Endometrium (tissue), 2 donors: ENCODE results near the gene PLD5.
"Not testable (repeated sequence)": the region's sequence is repeated elsewhere in the genome, so short reads cannot be mapped to it uniquely, and the experiment has no call there.

Experiments used
- FAIRE-seq: peaks from 2 replicates; lab custom pipeline; 2012; peaks lifted over from hg19 to GRCh38; lab: Jason Lieb, UNC
- donor health status: control.
- donor health status: control.

Gene PLD5

DNA sequence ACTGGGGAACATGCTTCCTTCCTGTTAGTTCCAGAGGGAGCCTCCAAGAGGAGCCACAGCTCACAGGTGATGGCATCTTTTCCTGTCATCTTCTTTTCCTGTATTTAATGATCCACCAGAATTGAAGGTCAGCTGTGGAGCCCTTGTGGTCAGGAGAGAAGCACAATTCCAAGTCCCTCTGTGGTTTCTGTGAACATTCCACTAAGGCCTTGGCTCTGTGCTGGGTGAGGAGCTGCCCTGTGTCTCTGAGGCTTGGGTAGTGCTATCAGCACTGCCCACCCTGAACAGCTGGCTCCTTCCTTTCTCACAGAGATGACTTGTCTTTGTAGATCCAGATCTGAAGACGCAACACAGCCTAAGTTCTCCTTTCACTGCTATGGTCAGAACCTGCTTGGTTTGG, 383.7 kb downstream of the PLD5 start:
- FAIRE-seq = no peak

DNA sequence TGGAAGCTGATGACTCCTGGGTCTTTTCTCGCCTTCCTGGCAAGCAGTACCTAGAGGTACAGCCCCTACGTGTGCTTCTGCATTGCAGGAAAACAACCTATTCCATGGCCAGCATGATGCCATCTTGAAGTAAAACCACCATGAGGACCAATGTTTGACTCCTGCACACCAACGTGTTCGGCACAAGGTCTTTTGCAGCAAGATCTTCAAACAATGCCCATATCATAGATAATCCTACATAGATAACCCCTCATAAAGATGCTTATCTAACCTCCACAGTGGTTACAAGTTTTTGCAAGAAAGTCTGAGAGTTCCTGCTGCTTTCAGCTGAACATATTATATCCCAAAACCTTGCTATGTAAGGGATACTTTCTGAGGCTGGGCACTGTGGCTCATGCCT, 384.5 kb downstream of the PLD5 start:
- no peak for FAIRE-seq

DNA sequence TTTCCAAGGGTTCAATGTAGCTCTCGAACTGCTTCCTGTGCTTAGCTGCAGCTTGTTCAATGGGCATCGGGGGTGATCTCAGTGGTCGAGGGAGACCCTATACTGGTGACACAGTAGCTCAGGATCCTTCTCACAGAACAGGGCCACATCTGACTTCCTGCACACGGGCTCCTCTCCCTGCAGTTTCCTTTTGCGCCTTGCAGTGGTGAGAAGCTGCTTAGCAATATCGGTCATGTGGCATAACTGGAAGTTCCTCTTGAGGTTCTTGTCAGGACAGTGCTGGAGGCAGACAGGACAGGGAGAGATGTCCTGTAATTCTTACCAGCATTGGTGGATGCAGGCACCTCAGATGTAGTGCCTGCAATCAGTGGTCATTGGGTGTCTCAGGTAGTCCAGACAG, 385.1 kb downstream of the PLD5 start:
- FAIRE-seq = no peak

DNA sequence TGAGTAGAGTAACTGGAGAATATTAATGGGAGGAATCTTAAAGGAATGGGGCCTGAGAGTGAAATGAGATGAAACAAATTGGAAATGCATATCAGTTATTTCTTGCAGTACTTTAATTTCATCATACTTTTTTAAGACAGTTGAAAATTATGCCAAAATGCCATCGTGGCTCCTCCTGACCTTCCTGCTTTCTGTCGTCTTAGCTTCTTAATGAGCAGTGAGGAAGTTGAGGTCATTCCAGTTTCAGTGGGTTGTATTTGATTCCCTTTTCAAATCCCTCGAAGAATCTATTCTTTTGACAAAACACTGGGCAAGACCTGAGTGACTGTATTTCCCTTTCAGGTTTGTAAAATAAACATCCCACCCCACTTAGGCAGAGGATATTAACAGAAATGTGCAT, 390.7 kb downstream of the PLD5 start:
- FAIRE-seq = no peak

DNA sequence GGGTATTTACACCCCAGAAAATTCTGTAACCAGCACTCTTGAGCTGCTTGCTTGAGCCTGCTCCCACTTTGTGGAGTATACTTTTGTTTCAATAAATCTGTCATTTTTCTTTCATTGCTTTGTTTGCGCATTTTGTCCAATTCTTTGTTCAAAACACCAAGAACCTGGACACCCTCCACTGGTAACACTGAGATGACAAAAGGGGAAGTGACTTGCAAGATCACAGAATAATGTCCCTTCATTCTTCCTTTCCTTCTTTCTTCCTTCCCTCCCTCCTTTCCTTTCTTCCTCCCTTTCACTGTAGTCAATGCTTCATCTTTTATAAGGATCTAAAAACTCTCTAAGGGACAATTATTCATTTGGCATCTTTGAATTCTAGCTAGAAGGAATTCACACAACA, 391.1 kb downstream of the PLD5 start:
- FAIRE-seq = no peak

DNA sequence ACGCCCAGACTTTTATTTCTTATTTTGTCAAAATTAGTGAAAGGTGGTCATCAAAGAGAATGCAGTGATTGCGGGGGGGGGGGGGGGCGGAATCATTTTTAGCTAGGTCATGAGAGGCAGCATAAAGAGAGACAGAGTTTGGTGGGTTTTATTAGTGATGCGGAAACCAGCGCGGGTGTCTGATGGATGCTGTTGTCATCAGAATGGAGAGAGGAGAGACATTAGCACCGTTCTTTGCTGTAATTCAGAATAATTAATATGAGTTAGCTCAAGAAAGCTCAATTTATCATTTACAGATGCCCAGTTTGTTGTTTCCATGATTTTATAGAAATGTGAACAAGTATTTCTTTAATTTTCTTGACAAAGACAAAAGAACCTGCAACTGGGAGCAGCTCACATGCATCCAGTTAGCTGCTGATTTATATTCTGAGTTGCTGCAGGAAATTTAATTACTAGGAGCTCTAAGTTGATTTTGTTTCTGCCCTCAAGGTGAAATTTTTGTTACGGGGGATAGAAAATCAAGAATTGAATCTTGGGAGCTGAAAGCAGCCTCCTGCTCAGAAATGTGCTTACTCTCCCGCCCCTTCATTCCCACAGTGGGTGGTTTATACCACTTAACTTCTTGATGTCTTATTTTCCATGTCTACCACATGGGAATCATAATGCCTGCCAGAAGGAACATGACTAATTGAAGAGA, 392.2 kb downstream of the PLD5 start:
- no peak for FAIRE-seq

DNA sequence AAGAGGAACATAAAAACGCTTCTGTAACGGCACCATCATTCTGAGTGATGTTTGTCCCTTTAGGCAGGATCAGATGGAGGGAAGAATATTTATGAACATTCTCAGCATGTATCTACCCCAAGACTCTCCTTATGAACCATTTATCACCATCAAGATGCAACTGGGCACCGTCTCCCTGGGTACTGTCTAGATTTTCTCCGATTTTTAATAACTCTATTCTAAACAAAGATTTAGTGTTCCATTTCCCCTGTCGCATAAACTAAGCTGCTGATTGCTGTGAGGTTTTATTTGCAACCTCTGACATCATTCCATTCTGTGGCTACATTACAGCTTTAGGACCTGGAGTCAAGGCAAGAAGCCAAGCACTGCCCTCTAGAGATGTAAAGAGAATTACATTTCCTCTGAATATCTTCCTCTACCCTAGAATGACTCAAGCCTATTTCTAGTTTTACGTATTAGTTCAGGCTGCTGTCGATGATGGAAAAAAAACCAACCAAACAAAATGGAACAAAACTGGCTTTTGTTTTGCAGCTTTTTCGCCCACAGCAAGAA, 395.5 kb downstream of the PLD5 start:
- FAIRE-seq = no peak

DNA sequence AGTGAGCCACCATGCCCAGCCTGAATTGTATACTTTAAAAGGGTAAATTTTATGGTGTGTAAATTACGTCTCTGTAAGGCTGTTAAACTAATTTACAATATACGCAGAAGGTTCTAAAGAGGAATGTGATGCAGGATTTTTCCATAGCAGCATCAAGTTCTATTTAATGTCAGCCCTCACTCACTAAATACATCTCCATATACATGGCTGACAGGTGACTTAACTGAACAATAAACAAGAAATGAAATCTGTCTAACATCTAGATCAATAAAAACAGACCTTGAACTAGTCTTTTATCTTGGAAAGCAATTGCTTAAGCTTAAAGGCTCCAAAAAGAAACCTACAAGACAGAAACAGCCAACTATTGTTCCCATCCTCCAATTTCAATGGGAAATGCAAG, 404.1 kb downstream of the PLD5 start:
- no peak for FAIRE-seq

DNA sequence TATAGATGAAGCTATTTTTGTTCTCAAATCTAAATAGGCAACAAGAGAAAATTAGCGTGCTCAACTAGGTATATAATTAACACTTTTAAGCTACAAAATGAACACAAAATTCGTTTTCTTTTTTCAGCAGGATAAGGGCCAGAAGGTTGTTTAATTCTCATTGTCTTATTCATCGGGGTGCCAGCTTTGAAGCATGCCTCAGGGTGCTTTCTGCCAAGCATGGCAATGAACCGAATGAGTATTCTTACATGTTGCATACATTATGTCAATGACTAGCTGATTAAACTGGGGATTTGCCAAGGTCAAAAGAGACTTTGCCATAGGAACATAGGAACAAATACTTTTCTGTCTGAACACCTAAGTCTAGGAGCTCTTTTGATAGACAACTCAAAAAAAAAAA, 423.6 kb downstream of the PLD5 start:
- no peak for FAIRE-seq

DNA sequence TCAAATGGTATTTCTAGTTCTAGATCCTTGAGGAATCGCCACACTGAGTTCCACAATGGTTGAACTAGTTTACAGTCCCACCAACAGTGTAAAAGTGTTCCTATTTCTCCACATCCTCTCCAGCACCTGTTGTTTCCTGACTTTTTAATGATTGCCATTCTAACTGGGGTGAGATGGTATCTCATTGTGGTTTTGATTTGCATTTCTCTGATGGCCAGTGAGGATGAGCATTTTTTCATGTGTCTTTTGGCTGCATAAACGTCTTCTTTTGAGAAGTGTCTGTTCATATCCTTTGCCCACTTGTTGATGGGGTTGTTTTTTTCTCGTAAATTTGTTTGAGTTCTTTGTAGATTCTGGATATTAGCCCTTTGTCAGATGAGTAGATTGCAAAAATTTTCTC, 427.2 kb downstream of the PLD5 start:
- FAIRE-seq = not testable (repeated sequence)

DNA sequence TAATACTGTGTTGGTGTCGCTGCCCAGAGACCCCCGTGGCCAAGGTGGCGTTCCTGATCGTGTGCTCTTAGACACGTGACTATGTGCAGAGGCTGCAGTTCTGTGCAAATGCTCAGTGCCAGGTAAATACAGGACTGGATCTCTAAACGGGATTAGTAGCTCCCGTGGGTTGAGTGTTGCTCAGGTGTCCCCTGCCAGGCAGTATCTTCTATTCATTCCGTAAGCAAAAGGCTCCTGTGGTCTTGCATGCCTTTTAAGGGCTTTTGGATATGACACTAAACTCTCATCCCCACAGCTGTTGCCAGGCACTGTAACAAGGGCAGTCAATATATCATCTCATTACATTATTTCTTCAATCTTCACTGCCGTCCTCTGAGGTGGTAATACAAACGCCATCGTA, 431.4 kb downstream of the PLD5 start:
- no peak for FAIRE-seq

DNA sequence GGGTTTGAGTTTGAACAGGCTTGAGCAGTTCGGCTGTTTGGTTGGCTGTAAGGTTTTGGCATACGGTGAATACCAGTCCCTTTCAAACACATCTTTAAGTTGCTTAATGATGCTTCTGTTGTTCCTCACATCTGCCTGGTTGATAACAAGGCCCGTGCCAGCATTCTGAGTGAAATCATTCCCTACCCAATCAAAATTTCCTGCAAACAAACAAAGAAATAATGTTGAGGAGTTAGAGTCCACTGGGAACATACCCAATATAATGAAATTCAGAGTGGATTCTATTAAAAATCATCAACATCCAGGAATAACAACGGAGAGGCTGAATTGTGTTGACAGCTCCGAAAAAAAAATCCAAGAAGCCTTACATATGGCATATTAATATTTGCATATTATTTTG, 434.6 kb downstream of the PLD5 start:
- no peak for FAIRE-seq

DNA sequence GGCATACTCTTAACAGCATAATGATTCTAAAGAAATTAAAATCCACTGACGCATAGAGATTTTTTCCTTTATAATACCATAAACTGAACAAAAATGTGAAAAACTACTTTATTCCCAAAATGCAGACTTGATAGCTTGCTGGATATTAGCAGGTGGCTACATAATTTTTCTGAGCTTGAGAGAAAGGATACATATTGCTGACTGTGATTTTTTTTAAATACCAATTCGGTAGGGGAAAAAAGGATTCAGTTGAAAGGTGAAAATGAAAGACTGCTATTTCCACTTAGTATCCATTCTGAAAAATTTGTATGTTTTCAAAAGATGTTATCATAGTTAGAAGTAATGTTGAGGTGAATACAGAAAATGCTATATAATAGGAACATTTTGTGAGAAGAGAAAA, 435.6 kb downstream of the PLD5 start:
- FAIRE-seq = no peak

DNA sequence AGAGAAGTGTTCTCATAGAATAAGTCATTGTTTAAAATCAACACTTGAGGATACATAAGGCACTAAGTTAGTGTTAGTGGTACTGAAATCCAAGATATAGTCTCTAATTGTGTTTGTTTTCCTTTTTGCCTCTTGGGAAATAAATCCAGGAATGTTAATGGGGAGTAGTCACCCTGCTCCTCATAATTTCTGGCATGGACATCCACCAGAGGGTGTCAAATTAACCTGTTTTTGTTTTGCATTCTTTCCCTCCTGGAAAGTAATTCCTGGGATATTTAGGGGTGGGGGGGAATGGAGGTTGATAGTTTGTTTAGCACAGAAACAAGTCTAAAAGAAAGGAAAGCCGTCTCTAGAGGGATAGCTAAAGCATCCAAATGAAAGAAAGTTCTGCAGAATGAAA, 437.8 kb downstream of the PLD5 start:
- no peak for FAIRE-seq

DNA sequence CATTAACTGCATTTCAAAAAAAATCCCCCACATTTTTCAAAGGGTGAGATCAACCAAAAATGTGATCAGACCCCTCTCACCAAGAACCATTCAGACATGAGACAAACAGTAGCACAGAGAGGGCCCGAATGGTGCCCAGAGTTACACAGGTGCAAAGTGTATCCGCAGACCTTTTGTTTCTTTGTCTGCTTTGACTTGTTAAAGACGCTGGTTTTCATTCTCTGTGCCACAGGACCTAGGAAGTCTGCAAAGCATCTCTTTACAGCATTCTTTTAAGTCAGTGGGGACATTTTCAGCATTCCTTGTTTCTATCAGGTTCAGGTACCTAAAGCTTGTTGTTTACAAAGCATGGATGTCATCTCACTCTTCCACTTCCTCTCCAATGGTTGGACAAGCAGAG, 438.4 kb downstream of the PLD5 start:
- no peak for FAIRE-seq

DNA sequence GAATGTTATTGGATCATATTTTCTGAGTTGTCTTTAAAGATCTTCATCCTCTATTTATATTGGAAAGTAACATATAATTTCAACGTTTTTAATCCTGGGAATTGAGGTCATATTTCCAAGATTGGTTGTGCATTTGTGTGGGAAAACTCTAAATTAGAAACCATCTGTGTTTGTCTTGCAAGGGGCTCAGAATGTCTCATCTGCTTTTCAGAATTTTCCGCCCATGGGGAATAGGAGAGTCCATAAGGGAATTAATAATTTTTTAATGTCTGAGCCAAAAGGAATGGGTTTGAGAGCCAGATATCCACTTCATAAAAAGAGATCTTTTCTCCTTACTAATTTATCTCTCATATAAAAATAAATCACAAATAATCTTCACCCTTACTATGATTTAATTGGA, 440.8 kb downstream of the PLD5 start:
- FAIRE-seq = no peak

DNA sequence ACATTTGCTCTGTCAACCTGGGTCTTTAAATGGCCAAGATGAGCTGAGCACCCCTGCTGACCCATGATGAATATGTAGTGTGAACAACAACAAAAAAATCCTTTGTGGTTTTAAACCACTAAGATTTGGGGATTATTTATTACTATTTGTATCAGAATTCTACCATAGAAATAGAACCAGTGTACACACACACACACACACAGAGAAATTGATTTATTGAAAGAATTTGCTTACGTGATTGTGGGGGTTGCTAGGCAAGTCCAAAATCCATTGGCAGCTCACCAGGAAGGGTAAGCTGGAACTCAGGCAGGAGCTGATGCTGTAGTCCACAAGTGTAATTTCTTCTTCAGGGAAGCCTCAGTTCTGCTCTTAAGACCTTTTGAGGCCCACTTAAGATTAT, 443.1 kb downstream of the PLD5 start:
- FAIRE-seq = no peak

DNA sequence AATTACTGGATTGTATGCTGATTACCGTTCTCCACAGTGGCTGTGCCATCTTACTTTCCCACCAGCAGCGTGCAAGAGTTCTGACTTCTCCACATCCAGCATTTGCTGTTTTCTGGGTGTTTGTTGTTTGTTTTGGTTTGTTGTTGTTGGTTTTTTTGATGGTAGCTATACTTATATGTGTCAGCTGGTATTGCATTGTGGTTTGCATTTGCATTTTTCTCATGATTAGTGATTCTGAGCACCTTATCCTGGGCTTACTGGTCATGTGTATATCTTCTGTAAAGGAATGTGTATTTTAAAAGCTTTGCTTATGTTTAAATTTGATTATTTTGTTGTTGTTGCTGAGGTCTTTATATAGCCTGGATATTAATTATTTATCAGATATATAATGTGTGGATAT, 458.7 kb downstream of the PLD5 start:
- no peak for FAIRE-seq

DNA sequence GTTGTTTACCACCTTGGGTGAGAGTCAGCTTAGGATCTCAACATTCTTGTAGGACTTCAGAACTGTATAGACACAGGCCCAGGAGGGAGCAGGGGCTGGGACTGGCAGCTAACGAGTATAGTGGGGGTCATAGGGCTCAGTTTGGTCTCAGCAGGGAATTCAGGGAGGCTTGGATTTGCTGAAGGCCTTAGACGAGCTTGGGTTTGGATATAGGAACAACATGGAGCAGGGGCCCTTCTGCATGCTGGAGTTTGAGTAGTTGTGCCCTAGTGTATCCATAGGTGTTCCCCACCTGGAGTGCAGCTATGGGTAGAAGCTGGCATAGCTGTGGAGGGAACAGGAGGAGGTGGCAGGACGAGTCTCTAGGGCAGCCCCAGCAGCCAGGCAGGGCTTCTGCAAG, 462.2 kb downstream of the PLD5 start:
- FAIRE-seq = no peak

DNA sequence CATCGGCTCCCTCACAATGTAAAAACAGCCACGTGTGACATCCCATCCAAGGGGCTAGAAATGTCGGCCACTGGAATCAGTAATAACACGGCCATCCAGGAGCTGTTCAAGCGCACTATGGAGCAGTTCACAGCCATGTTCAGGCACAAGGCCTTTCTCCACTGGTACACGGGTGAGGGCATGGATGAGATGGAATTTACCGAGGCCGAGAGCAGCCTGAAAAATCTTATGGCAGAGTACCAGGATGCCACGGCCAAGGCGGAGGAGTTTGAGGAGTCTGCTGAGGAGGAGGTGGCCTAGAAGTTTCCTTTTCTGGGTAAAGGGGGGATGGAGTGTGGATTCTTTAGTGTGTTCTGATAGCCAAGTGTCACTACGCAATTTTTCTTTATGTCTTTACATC, 464.5 kb downstream of the PLD5 start:
- no peak for FAIRE-seq

DNA sequence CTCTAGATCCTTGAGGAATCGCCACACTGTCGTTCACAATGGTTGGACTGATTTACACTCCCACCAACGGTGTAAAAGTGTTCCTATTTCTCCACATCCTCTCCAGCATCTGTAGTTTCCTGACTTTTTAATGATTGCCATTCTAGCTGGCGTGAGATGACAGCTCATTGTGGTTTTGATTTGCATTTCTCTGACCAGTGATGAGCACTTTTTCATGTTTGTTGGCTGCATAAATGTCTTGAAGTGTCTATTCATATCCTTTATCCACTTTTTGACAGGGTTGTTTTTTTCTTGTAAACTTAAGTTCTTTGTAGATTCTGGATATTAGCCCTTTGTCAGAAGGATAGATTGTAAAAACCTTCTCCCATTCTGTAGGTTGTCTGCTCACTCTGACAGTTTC, 465.9 kb downstream of the PLD5 start:
- not testable (repeated sequence) for FAIRE-seq

DNA sequence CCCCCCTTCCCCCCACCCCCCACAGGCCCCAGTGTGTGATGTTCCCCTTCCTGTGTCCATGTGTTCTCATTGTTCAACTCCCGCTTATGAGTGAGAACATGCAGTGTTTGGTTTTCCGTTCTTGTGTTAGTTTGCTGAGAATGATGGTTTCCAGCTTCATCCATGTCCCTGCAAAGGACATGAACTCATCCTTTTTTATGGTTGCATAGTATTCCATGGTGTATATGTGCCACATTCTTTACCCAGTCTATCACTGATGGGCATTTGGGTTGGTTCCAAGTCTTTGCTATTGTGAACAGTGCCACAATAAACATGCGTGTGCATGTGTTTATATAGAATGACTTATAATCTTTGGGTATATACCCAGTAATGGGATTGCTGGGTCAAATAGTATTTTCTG, 466.3 kb downstream of the PLD5 start:
- not testable (repeated sequence) for FAIRE-seq

DNA sequence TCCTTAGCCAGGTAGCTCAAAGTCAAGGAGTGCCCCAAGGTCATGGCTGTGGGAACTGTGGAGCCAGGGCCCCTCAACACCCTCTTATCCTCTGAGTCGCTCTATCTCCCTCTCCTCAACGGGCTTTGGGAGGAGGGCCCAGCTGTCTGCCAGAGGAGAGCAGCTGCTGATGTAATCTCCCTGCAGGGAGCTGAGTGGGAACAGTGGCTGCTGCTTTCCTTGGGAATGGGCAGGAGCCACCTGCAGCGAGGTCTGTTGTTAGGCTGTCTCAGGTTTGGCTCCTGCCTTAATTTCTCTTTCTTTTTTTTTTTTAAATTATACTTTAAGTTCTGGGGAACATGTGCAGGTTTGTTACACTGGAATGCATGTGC, 466.8 kb downstream of the PLD5 start:
- no peak for FAIRE-seq

DNA sequence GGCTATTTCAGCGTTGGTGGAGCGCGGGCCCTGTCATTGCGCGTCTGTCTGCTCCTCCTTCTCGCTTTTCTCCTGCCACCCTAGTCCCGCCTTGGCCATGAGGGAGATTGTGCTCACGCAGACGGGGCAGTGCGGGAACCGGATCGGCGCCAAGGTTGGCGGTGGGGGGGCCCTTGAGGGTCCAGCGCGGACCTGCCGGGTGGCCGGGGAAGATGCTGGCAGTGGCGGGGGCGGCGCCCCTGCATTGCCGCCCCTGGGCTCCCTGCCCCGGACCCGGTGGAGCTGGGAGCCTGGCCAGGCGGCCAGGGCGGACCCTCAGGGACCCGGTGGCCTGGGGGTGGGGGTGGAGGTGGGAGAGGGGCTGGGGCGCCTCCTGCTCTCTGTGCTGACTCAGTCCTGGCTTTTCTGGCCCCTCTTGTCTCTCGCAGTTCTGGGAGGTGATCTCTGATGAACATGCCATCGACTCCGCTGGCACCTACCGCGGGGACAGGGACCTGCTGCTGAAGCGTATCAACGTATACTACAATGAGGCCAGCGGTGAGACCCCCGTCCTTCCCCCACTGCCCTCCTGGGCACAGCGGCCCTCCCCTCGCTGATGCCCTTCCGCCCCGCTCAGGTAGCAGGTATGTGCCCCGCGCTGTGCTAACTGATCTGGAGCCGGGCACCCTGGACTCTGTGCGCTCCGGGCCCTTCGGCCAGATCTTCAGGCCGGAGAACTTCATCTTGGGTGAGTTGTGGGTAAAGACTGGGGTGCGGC, 467.3 kb downstream of the PLD5 start:
- no peak for FAIRE-seq
